ENCODE measurements around the gene ATXN2. TPM values are rescaled to one million over a fixed set of nuclear protein-coding genes. Genes with fewer than 3 reads are reported as not detected.
A peak's percentile ranks its signal among the peaks of the same experiment; 100 is the strongest.
"Not testable (repeated sequence)": the region's sequence is repeated elsewhere in the genome, so short reads cannot be mapped to it uniquely, and the experiment has no call there.

The ATXN2 gene
- polyA plus RNA-seq, 1 experiment = 19.1 TPM

GRCh38 chr12:111467092-111467856 is 131.8 kb downstream of the ATXN2 start:
- no peak for DNase-seq (ENCODE audit: low read depth, low spot score)
- TF ChIP-seq CTCF (IDR thresholded peaks at IDR 0.05; ENCODE audit: low read depth, low read length) = no peak
- POLR2A ChIA-PET = no interaction called here
- H3K27ac ChIP-seq (ENCODE audit: low read depth, low read length) = peak overlapping the region; percentile 84
- H3K27me3 ChIP-seq (ENCODE audit: control insufficient read depth, insufficient read depth, low read length) = no peaks in the 10 kb centered on the region
- H3K9me3 ChIP-seq (ENCODE audit: control insufficient read depth, insufficient read depth, low read length) = no peaks in the 10 kb centered on the region
- H3K4me3 ChIP-seq (ENCODE audit: low read depth, low read length) = no peak overlapping the region
- CTCF ChIA-PET = interaction anchor here (2.5 kb wide), 1 partner anchor 16 kb away, joined by 13 read pairs; no protein-coding TSS in a partner anchor

GRCh38 chr12:111462210-111462769 is 136.8 kb downstream of the ATXN2 start:
- Histone ChIP-seq H3K27ac (ENCODE audit: low read depth, low read length) (peak overlapping the region; percentile 59), H3K4me3 (ENCODE audit: low read depth, low read length) (no peak overlapping the region), H3K27me3 (ENCODE audit: control insufficient read depth, insufficient read depth, low read length) (no peaks in the 10 kb centered on the region), H3K9me3 (ENCODE audit: control insufficient read depth, insufficient read depth, low read length) (no peaks in the 10 kb centered on the region)
- TF ChIP-seq CTCF (IDR thresholded peaks at IDR 0.05; ENCODE audit: low read depth, low read length) = no peak
- ChIA-PET POLR2A (no interaction called here), CTCF (interaction anchor here (0.5 to 4.9 kb wide), 3 partner anchors 11 to 65 kb away, joined by 3 to 53 read pairs (median 12); no protein-coding TSS in a partner anchor)
- DNase-seq (ENCODE audit: low read depth, low spot score) = peak; percentile 72

DNA sequence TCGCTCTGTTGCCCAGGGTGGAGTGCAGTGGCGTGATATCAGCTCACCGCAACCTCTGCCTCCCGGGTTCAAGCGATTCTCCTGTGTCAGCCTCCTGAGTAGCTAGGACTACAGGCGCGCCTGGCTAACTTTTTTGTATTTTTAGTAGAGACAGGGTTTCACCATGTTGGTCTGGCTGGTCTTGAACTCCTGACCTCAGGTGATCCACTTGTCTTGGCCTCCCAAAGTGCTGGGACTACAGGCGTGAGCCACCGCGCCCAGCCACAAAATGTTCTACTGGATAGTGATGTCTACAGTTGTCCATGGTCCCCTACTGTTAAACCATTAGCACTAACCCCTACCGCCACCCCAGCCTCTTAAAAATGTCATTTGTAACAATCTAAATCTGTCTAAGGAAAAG is 139.0 kb downstream of the ATXN2 start:
- POLR2A ChIA-PET; DNase-seq (ENCODE audit: low read depth, low spot score): not testable (repeated sequence)

GRCh38 chr12:111458546-111459172 is 140.5 kb downstream of the ATXN2 start:
- CTCF ChIA-PET = interaction anchor here (0.9 to 1.5 kb wide), 3 partner anchors 8 to 71 kb away, joined by 3 to 13 read pairs (median 4); no protein-coding TSS in a partner anchor
- no peaks in the 10 kb centered on the region for H3K9me3 ChIP-seq (ENCODE audit: control insufficient read depth, insufficient read depth, low read length)
- no peak for DNase-seq (ENCODE audit: low read depth, low spot score)
- H3K27me3 ChIP-seq (ENCODE audit: control insufficient read depth, insufficient read depth, low read length) = no peaks in the 10 kb centered on the region
- H3K4me3 ChIP-seq (ENCODE audit: low read depth, low read length) = no peak overlapping the region
- no peak for TF ChIP-seq CTCF (IDR thresholded peaks at IDR 0.05; ENCODE audit: low read depth, low read length)
- POLR2A ChIA-PET = interaction anchor here (1.0 kb wide), 1 partner anchor 11 kb away, joined by 3 read pairs; no protein-coding TSS in a partner anchor
- peak overlapping the region; percentile 39 for H3K27ac ChIP-seq (ENCODE audit: low read depth, low read length)

More for the DNA sequence above, 139.0 kb downstream of the ATXN2 start:
- H3K9me3 ChIP-seq (ENCODE audit: control insufficient read depth, insufficient read depth, low read length); H3K4me3 ChIP-seq (ENCODE audit: low read depth, low read length); H3K27me3 ChIP-seq (ENCODE audit: control insufficient read depth, insufficient read depth, low read length); H3K27ac ChIP-seq (ENCODE audit: low read depth, low read length): not testable (repeated sequence)
- CTCF ChIA-PET = interaction anchor here (1.7 to 4.9 kb wide), 2 partner anchors 9 to 63 kb away, joined by 9 to 53 read pairs; no protein-coding TSS in a partner anchor

DNA sequence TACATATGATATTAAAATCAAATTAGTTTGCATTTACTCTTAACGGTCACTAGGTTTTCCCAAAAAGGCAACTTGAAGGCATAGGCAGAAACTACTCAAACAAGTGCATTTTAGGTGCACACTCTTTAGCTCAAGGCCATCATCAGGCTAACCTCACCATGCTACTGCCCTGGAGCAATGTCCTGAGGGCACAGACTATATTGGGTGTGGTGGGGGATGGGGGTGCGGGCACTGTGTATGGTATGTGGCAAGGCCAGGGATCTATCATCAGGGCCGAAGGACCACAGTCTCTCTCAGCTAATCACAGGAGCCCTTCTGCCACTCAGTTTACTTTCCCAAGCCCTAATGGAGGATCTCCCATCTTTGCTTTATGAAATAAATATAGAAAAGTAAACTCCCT is 141.5 kb downstream of the ATXN2 start:
- DNase-seq (ENCODE audit: low read depth, low spot score) = no peak
- Histone ChIP-seq H3K27ac (ENCODE audit: low read depth, low read length) (no peak overlapping the region), H3K4me3 (ENCODE audit: low read depth, low read length) (no peak overlapping the region), H3K9me3 (ENCODE audit: control insufficient read depth, insufficient read depth, low read length) (no peaks in the 10 kb centered on the region), H3K27me3 (ENCODE audit: control insufficient read depth, insufficient read depth, low read length) (no peaks in the 10 kb centered on the region)
- ChIA-PET POLR2A (no interaction called here), CTCF (interaction anchor here (10.4 kb wide), 1 partner anchor 60 kb away, joined by 349 read pairs; no protein-coding TSS in a partner anchor)
- TF ChIP-seq CTCF (IDR thresholded peaks at IDR 0.05; ENCODE audit: low read depth, low read length) = no peak

Data from AG04450 (cell line).